Neuronal stem cell (in vitro differentiated cells): ENCODE data around the gene NPBWR2.

ENCODE experiments used
- DNase-seq: peaks from one replicate; pipeline ENCODE4 v3.0.0-alpha.2; 2013; ENCODE audit warnings: low spot score
- H2AFZ ChIP-seq: one replicate; pipeline ENCODE4 v1.6.1; 2013; ENCODE audit warnings: mild to moderate bottlenecking, low read length, inconsistent platforms
- H2AK5ac ChIP-seq: 2 replicates; pipeline ENCODE4 v1.6.1; 2013; ENCODE audit warnings: low read depth, mild to moderate bottlenecking, inconsistent platforms, low read length, moderate library complexity, mixed read lengths
- H2BK120ac ChIP-seq: 2 replicates; pipeline ENCODE4 v1.6.1; 2013; ENCODE audit warnings: low read depth, mild to moderate bottlenecking, inconsistent platforms, low read length, moderate library complexity, mixed read lengths
- H2BK12ac ChIP-seq: one replicate; pipeline ENCODE4 v1.6.1; 2013; ENCODE audit warnings: low read length, inconsistent platforms
- H2BK15ac ChIP-seq: 2 replicates; pipeline ENCODE4 v1.6.1; 2013; ENCODE audit warnings: mild to moderate bottlenecking, low read length, inconsistent platforms, mixed read lengths
- H2BK5ac ChIP-seq: one replicate; pipeline ENCODE4 v1.6.1; 2013; ENCODE audit warnings: inconsistent platforms, mild to moderate bottlenecking, low read length, moderate library complexity
- H3K14ac ChIP-seq: one replicate; pipeline ENCODE4 v1.6.1; 2013; ENCODE audit warnings: low read length, inconsistent platforms
- H3K18ac ChIP-seq: 2 replicates; pipeline ENCODE4 v1.6.1; 2013; ENCODE audit warnings: low read length, inconsistent platforms
- H3K23ac ChIP-seq: 2 replicates; pipeline ENCODE4 v1.6.1; 2013; ENCODE audit warnings: low read depth, mild to moderate bottlenecking, mixed read lengths, low read length, inconsistent platforms; ENCODE audit not compliant: poor library complexity
- H3K27ac ChIP-seq: replicated peaks from 3 replicates; pipeline ENCODE4 v1.5.1; 2013; ENCODE audit warnings: low read length, inconsistent platforms
- H3K27me3 ChIP-seq, 3 experiments: 2 replicates each; pipeline ENCODE4 v1.6.1; 2013; ENCODE audit warnings: low read length in 3 of 3, mild to moderate bottlenecking in 2 of 3, inconsistent platforms in 1 of 3, low read depth in 1 of 3, mixed read lengths in 1 of 3, moderate library complexity in 1 of 3; ENCODE audit not compliant: control insufficient read depth in 3 of 3, insufficient read depth in 3 of 3
- H3K36me3 ChIP-seq, 2 donors: replicated peaks in 1 of 2; 2 replicates each; pipeline ENCODE4 v1.6.1; 2013; ENCODE audit warnings: low read length in 2 of 2; ENCODE audit not compliant: control insufficient read depth in 2 of 2, insufficient read depth in 2 of 2
- H3K4ac ChIP-seq: 2 replicates; pipeline ENCODE4 v1.6.1; 2013; ENCODE audit warnings: inconsistent platforms, mild to moderate bottlenecking, low read length, moderate library complexity
- H3K4me1 ChIP-seq, 2 donors: 1 replicate in 1 of 2; 2 replicates in 1 of 2; pipeline ENCODE4 v1.6.1; 2013; ENCODE audit warnings: low read length in 2 of 2, low read depth in 1 of 2; ENCODE audit not compliant: control insufficient read depth in 2 of 2, insufficient read depth in 1 of 2
- H3K4me2 ChIP-seq: one replicate; pipeline ENCODE4 v1.6.1; 2013; ENCODE audit warnings: mild to moderate bottlenecking, low read length, inconsistent platforms; ENCODE audit not compliant: insufficient read depth, poor library complexity, severe bottlenecking
- H3K4me3 ChIP-seq, 2 donors: 2 replicates each; pipeline ENCODE4 v1.5.1; 2013; ENCODE audit warnings: low read length in 2 of 2, mild to moderate bottlenecking in 2 of 2, inconsistent platforms in 1 of 2, moderate library complexity in 1 of 2
- H3K79me1 ChIP-seq: one replicate; pipeline ENCODE4 v1.6.1; 2013; ENCODE audit warnings: low read depth, mild to moderate bottlenecking, inconsistent platforms, low read length, moderate library complexity
- H3K9ac ChIP-seq: one replicate; pipeline ENCODE4 v1.6.1; 2013; ENCODE audit warnings: mild to moderate bottlenecking, low read depth, low read length, inconsistent platforms; ENCODE audit not compliant: poor library complexity
- H3K9me3 ChIP-seq, 2 donors: replicated peaks in 1 of 2; 2 replicates each; pipeline versions ENCODE3 to v1.6.1; 2013; ENCODE audit warnings: low read length in 2 of 2, mild to moderate bottlenecking in 2 of 2, inconsistent platforms in 1 of 2, low read depth in 1 of 2, mixed read lengths in 1 of 2, moderate library complexity in 1 of 2; ENCODE audit not compliant: control insufficient read depth in 2 of 2, insufficient read depth in 1 of 2
- H4K8ac ChIP-seq: one replicate; pipeline ENCODE4 v1.6.1; 2013; ENCODE audit warnings: low read depth, mild to moderate bottlenecking, inconsistent platforms, low read length, moderate library complexity
- H4K91ac ChIP-seq: one replicate; pipeline ENCODE4 v1.6.1; 2013; ENCODE audit warnings: low read length, low read depth, mild to moderate bottlenecking, inconsistent platforms; ENCODE audit not compliant: poor library complexity
- WGBS, 2 donors: extraction: QIAGEN DNeasy Blood & Tissue Kit; methylation state at CpG; one replicate each; pipeline ENCODE4 v1.1.7; 2013; ENCODE audit warnings: missing lambda C conversion rate in 2 of 2, mixed read lengths in 1 of 2; ENCODE audit not compliant: insufficient read length in 2 of 2, insufficient replicate concordance in 1 of 2; ENCODE audit errors: extremely low coverage in 2 of 2; 5-methylcytosine and 5-hydroxymethylcytosine counted together

NPBWR2 gene

DNA sequence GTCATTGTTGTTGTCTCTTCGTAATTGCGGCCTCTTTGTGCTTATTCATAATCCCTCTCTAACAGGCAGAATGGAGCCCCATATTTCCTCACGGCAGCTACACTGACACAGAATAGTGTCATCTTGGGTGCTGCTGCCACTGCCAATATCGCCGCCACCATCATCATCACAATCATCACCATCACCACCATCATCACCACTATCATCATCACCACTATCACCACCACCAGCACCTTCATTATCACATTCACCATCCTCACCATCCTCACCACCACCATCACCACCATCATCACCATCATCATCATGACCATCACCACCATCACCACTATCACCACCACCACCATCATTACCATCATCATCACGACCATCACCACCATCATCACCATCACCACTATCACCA is 10.8 kb downstream of the NPBWR2 start:
- H2AFZ ChIP-seq, result no peak overlapping the region
- no peak for DNase-seq
- no peak overlapping the region for H2BK120ac ChIP-seq
- H2BK12ac ChIP-seq, result no peak overlapping the region
- no peak overlapping the region for H2AK5ac ChIP-seq
- H3K4me2 ChIP-seq, result no peak overlapping the region
- peaks cover 4% of the 10 kb centered on the region in 2 donors for H3K4me1 ChIP-seq
- whole genome bisulfite sequencing, 2 donors, result no CpG with 5 or more reads among the region's 6 CpGs
- peaks cover 0 to 5% of the 10 kb centered on the region in 2 donors for H3K9me3 ChIP-seq
- peak overlapping the region in 1 of 2 donors; percentile 68 for H3K4me3 ChIP-seq
- H3K27ac ChIP-seq, result no peak overlapping the region
- no peak overlapping the region for H2BK5ac ChIP-seq
- H3K23ac ChIP-seq, result no peak overlapping the region
- H3K14ac ChIP-seq, result no peak overlapping the region
- H3K36me3 ChIP-seq, result no peaks in the 10 kb centered on the region
- no peak overlapping the region for H3K18ac ChIP-seq
- no peak overlapping the region for H2BK15ac ChIP-seq
- no peak overlapping the region for H3K4ac ChIP-seq
- H4K8ac ChIP-seq, result no peak overlapping the region
- H3K27me3 ChIP-seq, result peaks cover 0 to 43% (median 9%) of the 10 kb centered on the region in 3 experiments
- no peak overlapping the region for H4K91ac ChIP-seq
- no peaks in the 10 kb centered on the region for H3K79me1 ChIP-seq
- peak overlapping the region; percentile 17 for H3K9ac ChIP-seq

DNA sequence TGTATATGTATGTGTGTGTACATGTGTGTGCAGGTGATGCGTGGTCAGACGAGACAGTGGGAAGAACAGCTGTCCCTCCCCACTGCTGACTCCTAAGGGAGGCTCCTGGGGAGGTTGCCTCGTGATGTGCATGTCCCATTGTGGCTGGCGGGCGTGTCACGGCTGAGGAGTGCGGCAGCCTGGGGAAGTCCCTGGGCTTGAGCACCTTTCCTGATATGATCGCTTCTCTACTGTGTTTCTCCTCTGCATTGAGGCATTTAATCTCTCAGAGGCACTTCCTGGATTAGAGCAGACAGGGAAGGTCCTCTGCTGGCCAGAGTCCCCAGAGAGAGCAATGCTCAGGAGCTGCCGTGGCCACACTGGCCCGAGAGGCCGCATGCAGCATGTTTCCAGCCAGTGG is 11.4 kb downstream of the NPBWR2 start:
- H2BK15ac ChIP-seq, result no peak overlapping the region

DNA sequence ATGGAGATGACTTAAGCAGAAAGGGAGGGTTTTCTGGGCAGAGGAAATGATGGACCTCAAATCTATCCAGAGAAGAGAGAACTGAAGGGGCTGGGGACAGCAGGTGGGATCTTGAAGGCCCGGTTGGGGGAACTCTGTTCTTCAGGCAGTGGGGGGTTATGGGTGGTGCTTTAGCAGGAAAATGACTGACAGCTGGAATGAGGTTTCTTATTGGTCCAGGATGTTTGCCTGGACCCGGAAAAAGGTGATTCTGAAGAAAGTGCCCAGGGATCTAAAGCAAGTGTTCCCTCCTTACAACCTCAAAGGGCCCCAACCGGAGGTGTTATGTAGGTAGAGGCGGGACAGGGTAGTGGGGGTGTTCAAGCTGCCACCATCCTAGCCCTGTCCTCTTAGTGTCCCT is 11.9 kb downstream of the NPBWR2 start:
- no peak overlapping the region for H2BK120ac ChIP-seq
- H3K79me1 ChIP-seq, result no peaks in the 10 kb centered on the region
- no peak overlapping the region for H3K4me2 ChIP-seq
- no peak overlapping the region for H3K14ac ChIP-seq
- no peak overlapping the region for H3K9ac ChIP-seq
- no peak overlapping the region for H2BK12ac ChIP-seq
- no peak overlapping the region for H2AFZ ChIP-seq
- peaks cover 4% of the 10 kb centered on the region in 2 donors for H3K4me1 ChIP-seq
- DNase-seq, result no peak
- no peak overlapping the region for H2AK5ac ChIP-seq
- WGBS, 2 donors, result no CpG with 5 or more reads among the region's 4 CpGs
- no peak overlapping the region for H4K8ac ChIP-seq
- no peak overlapping the region for H3K23ac ChIP-seq
- H3K27me3 ChIP-seq, result peaks cover 0 to 32% (median 3%) of the 10 kb centered on the region in 3 experiments
- H3K4me3 ChIP-seq, result no peak overlapping the region
- no peak overlapping the region for H3K4ac ChIP-seq
- no peak overlapping the region for H3K27ac ChIP-seq
- H4K91ac ChIP-seq, result no peak overlapping the region
- H3K18ac ChIP-seq, result no peak overlapping the region
- H2BK15ac ChIP-seq, result no peak overlapping the region
- H3K9me3 ChIP-seq, result peaks cover 0 to 5% of the 10 kb centered on the region in 2 donors
- H3K36me3 ChIP-seq, result no peaks in the 10 kb centered on the region
- no peak overlapping the region for H2BK5ac ChIP-seq

More for the DNA sequence above, 11.4 kb downstream of the NPBWR2 start:
- Histone ChIP-seq H3K36me3 (no peaks in the 10 kb centered on the region), H2AFZ (no peak overlapping the region), H3K9ac (peak overlapping the region; percentile 34), H2AK5ac (no peak overlapping the region), H2BK5ac (no peak overlapping the region), H3K23ac (peak overlapping the region; percentile 34), H3K27ac (no peak overlapping the region), H3K4me3 (no peak overlapping the region), H3K18ac (no peak overlapping the region), H3K4me2 (no peak overlapping the region), H4K91ac (no peak overlapping the region), H2BK120ac (no peak overlapping the region), H2BK12ac (no peak overlapping the region), H3K4ac (no peak overlapping the region), H3K4me1 (peaks cover 4% of the 10 kb centered on the region in 2 donors), H3K14ac (peak overlapping the region; percentile 64), H3K79me1 (no peaks in the 10 kb centered on the region), H3K9me3 (peaks cover 0 to 5% of the 10 kb centered on the region in 2 donors), H3K27me3 (peaks cover 0 to 37% (median 5%) of the 10 kb centered on the region in 3 experiments), H4K8ac (no peak overlapping the region)
- WGBS, 2 donors, result no CpG with 5 or more reads among the region's 11 CpGs
- no peak for DNase-seq

DNA sequence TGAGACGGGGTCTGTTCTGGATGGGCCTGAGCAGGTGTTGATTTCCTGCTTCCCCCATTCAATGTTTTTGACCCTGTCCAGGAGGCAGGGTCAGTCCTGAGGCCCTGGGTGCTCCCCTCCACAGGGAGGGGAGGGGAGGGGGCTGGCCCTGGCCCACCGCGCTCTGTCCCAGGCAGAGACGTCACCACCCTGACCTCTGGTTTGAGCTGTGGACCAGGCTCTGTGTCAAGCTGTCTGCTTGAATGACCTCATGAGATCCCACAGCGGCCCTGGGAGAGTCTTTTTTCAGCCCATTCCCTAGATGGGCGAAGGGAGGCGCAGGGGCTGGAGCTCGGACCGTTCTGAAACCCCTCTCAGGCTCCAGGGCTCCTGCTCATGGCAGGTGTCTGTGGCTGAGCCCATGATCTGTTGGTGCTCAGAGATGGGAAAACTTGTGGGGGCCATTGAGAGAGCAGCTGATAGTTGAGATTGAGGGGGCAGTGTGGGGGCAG is 14.3 kb downstream of the NPBWR2 start:
- H2AK5ac ChIP-seq, result peak overlapping the region; percentile 17
- no peak overlapping the region for H2BK120ac ChIP-seq
- H3K9ac ChIP-seq, result no peak overlapping the region
- H3K23ac ChIP-seq, result no peak overlapping the region
- peaks cover 0 to 2% of the 10 kb centered on the region in 2 donors for H3K9me3 ChIP-seq
- no peak overlapping the region for H3K27ac ChIP-seq
- no peak overlapping the region for H2BK5ac ChIP-seq
- H3K14ac ChIP-seq, result no peak overlapping the region
- H2BK15ac ChIP-seq, result peak overlapping the region; percentile 32
- DNase-seq, result no peak
- WGBS, 2 donors, result no CpG with 5 or more reads among the region's 9 CpGs
- H3K27me3 ChIP-seq, result peaks cover 0 to 33% (median 5%) of the 10 kb centered on the region in 3 experiments
- H3K4me2 ChIP-seq, result no peak overlapping the region
- no peak overlapping the region for H4K8ac ChIP-seq
- no peaks in the 10 kb centered on the region for H3K36me3 ChIP-seq
- H2AFZ ChIP-seq, result no peak overlapping the region
- H2BK12ac ChIP-seq, result no peak overlapping the region
- H3K79me1 ChIP-seq, result no peaks in the 10 kb centered on the region
- no peak overlapping the region for H3K4me3 ChIP-seq
- H3K4me1 ChIP-seq, result peaks cover 4% of the 10 kb centered on the region in 2 donors
- H3K18ac ChIP-seq, result no peak overlapping the region
- H3K4ac ChIP-seq, result no peak overlapping the region
- no peak overlapping the region for H4K91ac ChIP-seq
